GM23338 (cell line): ENCODE measurements around the gene PRRC2A. TPM values are rescaled to one million over a fixed set of nuclear protein-coding genes. Genes with fewer than 3 reads are reported as not detected.

Experiments
- ATAC-seq: fragments of 200-7000 bp; cut with Tn5 transposase; 3 replicates; pipeline ENCODE4 v1.9.1; 2020
- DNase-seq: peaks from one replicate; pipeline ENCODE4 v3.0.0-alpha.2; 2015; ENCODE audit warnings: low spot score
- H2AFZ ChIP-seq: fragments of 200-600 bp; sonication (generic); 2 replicates; pipeline ENCODE4 v1.8.0; 2016; ENCODE audit warnings: antibody characterized with exemption, mild to moderate bottlenecking, moderate library complexity
- H3F3A ChIP-seq: fragments of 200-600 bp; sonication (generic); replicated peaks from 2 replicates; pipeline ENCODE4 v1.8.0; 2017; ENCODE audit warnings: antibody characterized with exemption, mixed run types, low read depth
- H3K27ac ChIP-seq: fragments of 200-600 bp; sonication (generic); 2 replicates; pipeline ENCODE4 v1.6.1; 2016; ENCODE audit warnings: low read depth
- H3K27me3 ChIP-seq: fragments of 200-600 bp; sonication (generic); 2 replicates; pipeline ENCODE4 v1.8.0; 2016; ENCODE audit warnings: mild to moderate bottlenecking, mixed run types, moderate library complexity; ENCODE audit not compliant: insufficient read depth
- H3K36me3 ChIP-seq: fragments of 200-600 bp; sonication (generic); 2 replicates; pipeline ENCODE4 v1.8.0; 2016; ENCODE audit warnings: mild to moderate bottlenecking; ENCODE audit not compliant: insufficient read depth
- H3K4me1 ChIP-seq: fragments of 200-600 bp; sonication (generic); 2 replicates; pipeline ENCODE4 v1.8.0; 2016; ENCODE audit warnings: mild to moderate bottlenecking, moderate library complexity; ENCODE audit not compliant: insufficient read depth
- H3K4me2 ChIP-seq: fragments of 200-600 bp; sonication (generic); 2 replicates; pipeline ENCODE4 v1.7.1; 2017; ENCODE audit warnings: mixed run types
- H3K4me3 ChIP-seq: fragments of 200-600 bp; sonication (generic); 2 replicates; pipeline ENCODE4 v1.6.1; 2016; ENCODE audit warnings: mixed run types
- H3K79me2 ChIP-seq: fragments of 200-600 bp; sonication (generic); replicated peaks from 2 replicates; pipeline ENCODE4 v1.8.0; 2017; ENCODE audit warnings: mild to moderate bottlenecking; ENCODE audit not compliant: insufficient read depth
- H3K9me2 ChIP-seq: fragments of 200-600 bp; sonication (generic); 2 replicates; pipeline ENCODE4 v1.8.0; 2017; ENCODE audit not compliant: insufficient read depth
- H4K20me1 ChIP-seq: fragments of 200-600 bp; sonication (generic); replicated peaks from 2 replicates; pipeline ENCODE4 v1.8.0; 2017; ENCODE audit warnings: mild to moderate bottlenecking; ENCODE audit not compliant: insufficient read depth
- H3K27ac Mint-ChIP-seq: 2 replicates; pipeline ENCODE4 v1.8.0; 2020; ENCODE audit warnings: inconsistent platforms, mild to moderate bottlenecking, moderate library complexity, mixed read lengths
- H3K27me3 Mint-ChIP-seq: 3 replicates; pipeline ENCODE4 v1.8.0; 2022; ENCODE audit warnings: low read depth, mild to moderate bottlenecking, moderate library complexity, mixed read lengths, inconsistent platforms; ENCODE audit not compliant: insufficient read depth, poor library complexity
- H3K36me3 Mint-ChIP-seq: 3 replicates; pipeline ENCODE4 v1.8.0; 2021; ENCODE audit warnings: low read depth, mild to moderate bottlenecking, inconsistent platforms, moderate library complexity, mixed read lengths
- H3K4me1 Mint-ChIP-seq: 3 replicates; pipeline ENCODE4 v1.8.0; 2020; ENCODE audit warnings: mild to moderate bottlenecking, inconsistent platforms, mixed read lengths
- H3K4me3 Mint-ChIP-seq: 3 replicates; pipeline ENCODE4 v1.8.0; 2021; ENCODE audit warnings: moderate library complexity, mild to moderate bottlenecking, inconsistent platforms, mixed read lengths
- H3K9me3 Mint-ChIP-seq: 3 replicates; pipeline ENCODE4 v1.8.0; 2020; ENCODE audit warnings: moderate library complexity, mild to moderate bottlenecking, inconsistent platforms, mixed read lengths
- CTCF ChIP-seq, 2 experiments: fragments of 200-600 bp in 1 of 2; sonication (generic) in 1 of 2; conservative IDR thresholded peaks; 2 replicates each; pipeline versions ENCODE4 v1.5.1 to v1.6.1; 2016 to 2017; ENCODE audit warnings: antibody characterized with exemption in 2 of 2, low read depth in 2 of 2, mild to moderate bottlenecking in 2 of 2, moderate library complexity in 1 of 2
- EZH2 ChIP-seq: fragments of 200-600 bp; sonication (generic); IDR thresholded peaks from one replicate; pipeline ENCODE4 v1.8.0; 2017; ENCODE audit warnings: antibody characterized with exemption, mild to moderate bottlenecking, low read depth; ENCODE audit not compliant: unreplicated experiment
- EZH2phosphoT487 ChIP-seq: fragments of 200-600 bp; sonication (generic); IDR thresholded peaks from one replicate; pipeline ENCODE4 v1.8.1; 2018; ENCODE audit warnings: antibody characterized with exemption; ENCODE audit not compliant: unreplicated experiment
- JUNB ChIP-seq: IDR thresholded peaks from one replicate; pipeline ENCODE4 v1.6.1; 2016; ENCODE audit warnings: antibody characterized with exemption; ENCODE audit not compliant: unreplicated experiment
- POLR2AphosphoS5 ChIP-seq: IDR thresholded peaks from 2 replicates; pipeline ENCODE4 v1.6.1; 2016; ENCODE audit warnings: antibody characterized with exemption, low read depth
- polyA plus RNA-seq: library from polyadenylated mRNA; unstranded; fragments of >200 nt; fragmentation: Nextera tagmentation; extraction: Ambion mirVana; gene quantifications from 2 replicates; pipeline ENCODE4 v1.2.1, GENCODE V29; 2016
- total RNA-seq: library from RNA; depleted of rRNA; stranded (reverse); fragments of >200 nt; shearing (Covaris generic); gene quantifications from 2 replicates; pipeline ENCODE4 v1.2.3, GENCODE V29; 2014
- TF ChIP-seq, protein P1 (sequence below): IDR thresholded peaks from one replicate; pipeline ENCODE4 v1.6.1; 2018; ENCODE audit warnings: antibody characterized with exemption; ENCODE audit not compliant: unreplicated experiment

The PRRC2A gene
- total and polyA plus RNA-seq, 2 experiments from 2014 or later = 213 to 273 TPM

- no peaks in the 10 kb centered on the region for H3K27me3 ChIP-seq
- Mint-ChIP-seq H3K9me3 (no peaks in the 10 kb centered on the region), H3K36me3 (peaks cover 8% of the 10 kb centered on the region; the same call in 2 of the 3 replicates), H3K4me3 (peak within 1 kb of the TSS; percentile 31), H3K27me3 (peaks cover 9% of the 10 kb centered on the region), H3K4me1 (peaks cover 29% of the 10 kb centered on the region), H3K27ac (peak within 1 kb of the TSS; percentile 54)
- H3F3A ChIP-seq = no peaks in the 10 kb centered on the region
- H3K4me3 ChIP-seq = peak within 1 kb of the TSS; percentile 35; the same call in 1 of the 2 replicates
- H2AFZ ChIP-seq = peak within 1 kb of the TSS; percentile 78
- DNase-seq (no peak), ATAC-seq (no peak)
- no peaks in the 10 kb centered on the region for H3K36me3 ChIP-seq
- H4K20me1 ChIP-seq = no peaks in the 10 kb centered on the region
- no peak for TF ChIP-seq CTCF (conservative IDR thresholded peaks at IDR 0.05; ENCODE audit: low read depth in 2 of 2)
- TF ChIP-seq EZH2 = no peak
- no peak for TF ChIP-seq JUNB
- H3K27ac ChIP-seq = peak within 1 kb of the TSS; percentile 66; the same call in 1 of the 2 replicates
- peaks cover 25% of the 10 kb centered on the region for H3K4me1 ChIP-seq
- no peaks in the 10 kb centered on the region; the same call in 1 of the 2 replicates for H3K79me2 ChIP-seq
- no peaks in the 10 kb centered on the region for H3K9me2 ChIP-seq
- peak within 1 kb of the TSS; percentile 70 for H3K4me2 ChIP-seq
Observed at GRCh38 chr6:31614684-31615578, 5.6 kb upstream of the PRRC2A start, which contains the start of gene AIF1. Gene AIF1 (plus strand): TSS chr6:31615234. CDS start chr6:31615330, 96 bp downstream.

GRCh38 chr6:31615748-31616147 is 4.8 kb upstream of the PRRC2A start:
- H3K4me2 ChIP-seq = peak overlapping the region; percentile 70
- H3K27ac Mint-ChIP-seq = peak overlapping the region; percentile 54; the same call in 1 of the 2 replicates
- no peaks in the 10 kb centered on the region for H3F3A ChIP-seq
- peaks cover 8% of the 10 kb centered on the region; the same call in 2 of the 3 replicates for H3K36me3 Mint-ChIP-seq
- peak overlapping the region; percentile 35; the same call in 1 of the 2 replicates for H3K4me3 ChIP-seq
- H3K4me1 Mint-ChIP-seq = peaks cover 26% of the 10 kb centered on the region
- no peak for ATAC-seq
- no peaks in the 10 kb centered on the region for H3K9me2 ChIP-seq
- H4K20me1 ChIP-seq = no peaks in the 10 kb centered on the region
- peak; percentile 38 for DNase-seq
- TF ChIP-seq POLR2AphosphoS5 (0 out of 2 replicates have a peak, but pooled peaks have one; percentile 17), EZH2phosphoT487 (no peak)
- TF ChIP-seq, protein P1, sequence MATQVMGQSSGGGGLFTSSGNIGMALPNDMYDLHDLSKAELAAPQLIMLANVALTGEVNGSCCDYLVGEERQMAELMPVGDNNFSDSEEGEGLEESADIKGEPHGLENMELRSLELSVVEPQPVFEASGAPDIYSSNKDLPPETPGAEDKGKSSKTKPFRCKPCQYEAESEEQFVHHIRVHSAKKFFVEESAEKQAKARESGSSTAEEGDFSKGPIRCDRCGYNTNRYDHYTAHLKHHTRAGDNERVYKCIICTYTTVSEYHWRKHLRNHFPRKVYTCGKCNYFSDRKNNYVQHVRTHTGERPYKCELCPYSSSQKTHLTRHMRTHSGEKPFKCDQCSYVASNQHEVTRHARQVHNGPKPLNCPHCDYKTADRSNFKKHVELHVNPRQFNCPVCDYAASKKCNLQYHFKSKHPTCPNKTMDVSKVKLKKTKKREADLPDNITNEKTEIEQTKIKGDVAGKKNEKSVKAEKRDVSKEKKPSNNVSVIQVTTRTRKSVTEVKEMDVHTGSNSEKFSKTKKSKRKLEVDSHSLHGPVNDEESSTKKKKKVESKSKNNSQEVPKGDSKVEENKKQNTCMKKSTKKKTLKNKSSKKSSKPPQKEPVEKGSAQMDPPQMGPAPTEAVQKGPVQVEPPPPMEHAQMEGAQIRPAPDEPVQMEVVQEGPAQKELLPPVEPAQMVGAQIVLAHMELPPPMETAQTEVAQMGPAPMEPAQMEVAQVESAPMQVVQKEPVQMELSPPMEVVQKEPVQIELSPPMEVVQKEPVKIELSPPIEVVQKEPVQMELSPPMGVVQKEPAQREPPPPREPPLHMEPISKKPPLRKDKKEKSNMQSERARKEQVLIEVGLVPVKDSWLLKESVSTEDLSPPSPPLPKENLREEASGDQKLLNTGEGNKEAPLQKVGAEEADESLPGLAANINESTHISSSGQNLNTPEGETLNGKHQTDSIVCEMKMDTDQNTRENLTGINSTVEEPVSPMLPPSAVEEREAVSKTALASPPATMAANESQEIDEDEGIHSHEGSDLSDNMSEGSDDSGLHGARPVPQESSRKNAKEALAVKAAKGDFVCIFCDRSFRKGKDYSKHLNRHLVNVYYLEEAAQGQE = no peak
- H3K9me3 Mint-ChIP-seq = no peaks in the 10 kb centered on the region
- no peaks in the 10 kb centered on the region; the same call in 1 of the 2 replicates for H3K79me2 ChIP-seq
- H3K27ac ChIP-seq = peak overlapping the region; percentile 66; the same call in 1 of the 2 replicates
- peaks cover 12% of the 10 kb centered on the region for H3K27me3 Mint-ChIP-seq
- H3K4me1 ChIP-seq = peaks cover 25% of the 10 kb centered on the region
- H3K27me3 ChIP-seq = no peaks in the 10 kb centered on the region
- H3K4me3 Mint-ChIP-seq = peak overlapping the region; percentile 31
- H3K36me3 ChIP-seq = no peaks in the 10 kb centered on the region
- peak overlapping the region; percentile 78; the same call in 1 of the 2 replicates for H2AFZ ChIP-seq
